Breast epithelium (tissue), 4 donors: ENCODE results near the gene EEF1AKMT3. TPM values are rescaled to one million over a fixed set of nuclear protein-coding genes. Genes with fewer than 3 reads are reported as not detected.

Experiments used
- DNase-seq, 2 donors: peaks; one replicate each; pipeline ENCODE4 v3.0.0-alpha.2; 2019; ENCODE audit warnings: low spot score in 2 of 2
- H3K27ac ChIP-seq, 2 donors: fragments of 200-600 bp; sonication (generic) in 1 of 2; one replicate each; pipeline ENCODE4 v1.5.1; 2016 to 2019; ENCODE audit warnings: mild to moderate bottlenecking in 1 of 2
- H3K27me3 ChIP-seq, 2 donors: fragments of 200-600 bp; sonication (generic) in 1 of 2; one replicate each; pipeline versions ENCODE4 v1.5.1 to v1.6.0; 2017 to 2019; ENCODE audit warnings: control low read depth in 1 of 2, mild to moderate bottlenecking in 1 of 2
- H3K36me3 ChIP-seq: fragments of 200-600 bp; one replicate; pipeline ENCODE4 v1.5.1; 2019
- H3K4me1 ChIP-seq, 2 donors: fragments of 200-600 bp; sonication (generic); one replicate each; pipeline ENCODE4 v1.5.1; 2016 to 2019; ENCODE audit warnings: control low read depth in 1 of 2
- H3K4me3 ChIP-seq, 3 donors: fragments of 200-600 bp; sonication (generic); 1 replicate in 2 of 3; 2 replicates in 1 of 3; pipeline ENCODE4 v1.5.1; 2016 to 2019; ENCODE audit warnings: mild to moderate bottlenecking in 3 of 3, moderate library complexity in 2 of 3
- H3K9me3 ChIP-seq, 2 donors: fragments of 200-600 bp; sonication (generic) in 1 of 2; one replicate each; pipeline ENCODE4 v1.5.1; 2016 to 2019; ENCODE audit warnings: control low read depth in 1 of 2
- CTCF ChIP-seq, 3 donors: fragments of 450-650 bp; IDR thresholded peaks; one replicate each; pipeline ENCODE4 v1.5.1; 2016 to 2017; ENCODE audit warnings: antibody characterized with exemption in 3 of 3, mild to moderate bottlenecking in 3 of 3, moderate library complexity in 3 of 3
- POLR2A ChIP-seq: fragments of 450-650 bp; IDR thresholded peaks from one replicate; pipeline ENCODE4 v1.6.1; 2016; ENCODE audit warnings: antibody characterized with exemption, mild to moderate bottlenecking, moderate library complexity
- POLR2AphosphoS5 ChIP-seq, 3 donors: sonication (generic); formaldehyde crosslinking; IDR thresholded peaks; one replicate each; pipeline ENCODE4 v1.6.1; 2017; ENCODE audit warnings: antibody characterized with exemption in 3 of 3
- intact Hi-C: fragments of 100-400 bp; cut with DNase I; formaldehyde crosslinking; loops from one replicate; pipeline ENCODE4 v1.15.1; 2023; ENCODE audit warnings: low total_unique reads
- total RNA-seq, 3 donors: library from RNA; depleted of rRNA; stranded (reverse); fragments of >200 nt; gene quantifications; one replicate each; pipeline ENCODE4 v1.1.0, GENCODE V29; 2016

Gene EEF1AKMT3
- total RNA-seq, 3 donors from 2014 or later, result 15.7 to 18.1 (median 16.5) TPM

DNA sequence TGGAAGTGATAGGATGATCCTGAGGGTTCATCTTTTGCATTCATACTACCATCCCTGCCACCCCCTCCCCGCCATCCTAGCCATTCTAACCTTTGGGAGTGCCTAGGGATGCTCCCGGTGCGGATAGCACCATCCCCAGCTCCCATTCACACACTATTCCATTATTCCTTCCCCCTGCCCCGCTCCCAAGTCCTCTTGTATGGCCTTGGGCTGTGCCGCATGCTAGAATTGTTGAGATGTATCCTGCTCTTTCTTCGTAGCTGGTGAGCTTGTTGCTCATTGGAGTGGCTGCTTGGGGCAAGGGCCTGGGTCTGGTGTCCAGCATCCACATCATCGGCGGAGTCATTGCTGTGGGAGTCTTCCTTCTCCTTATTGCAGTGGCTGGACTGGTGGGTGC, 26.9 kb upstream of the EEF1AKMT3 start:
- intact Hi-C loops, result no loop called here
- peaks cover 0 to 8% of the 10 kb centered on the region in 2 donors for H3K4me1 ChIP-seq
- peak overlapping the region; percentile 99 to 100 for H3K27ac ChIP-seq
- no peaks in the 10 kb centered on the region for H3K27me3 ChIP-seq
- H3K4me3 ChIP-seq, result peak overlapping the region; percentile 86 to 87 (median 87)
- DNase-seq, result no peak
- no peaks in the 10 kb centered on the region for H3K9me3 ChIP-seq
- no peaks in the 10 kb centered on the region for H3K36me3 ChIP-seq
- TF ChIP-seq CTCF (IDR thresholded peaks at IDR 0.05) (no peak), POLR2AphosphoS5 (IDR thresholded peaks at IDR 0.05) (no peak), POLR2A (no peak)

GRCh38 chr12:57746025-57746424, 26.4 kb upstream of the EEF1AKMT3 start:
- TF ChIP-seq POLR2A (no peak), POLR2AphosphoS5 (IDR thresholded peaks at IDR 0.05) (no peak), CTCF (IDR thresholded peaks at IDR 0.05) (no peak)
- no peaks in the 10 kb centered on the region for H3K27me3 ChIP-seq
- no peaks in the 10 kb centered on the region for H3K9me3 ChIP-seq
- H3K4me1 ChIP-seq, result peaks cover 0 to 10% of the 10 kb centered on the region in 2 donors
- peak overlapping the region; percentile 9 to 99 for H3K27ac ChIP-seq
- intact Hi-C loops, result no loop called here
- H3K4me3 ChIP-seq, result peak overlapping the region in 1 of 3 donors; percentile 87
- no peak for DNase-seq
- no peaks in the 10 kb centered on the region for H3K36me3 ChIP-seq

DNA sequence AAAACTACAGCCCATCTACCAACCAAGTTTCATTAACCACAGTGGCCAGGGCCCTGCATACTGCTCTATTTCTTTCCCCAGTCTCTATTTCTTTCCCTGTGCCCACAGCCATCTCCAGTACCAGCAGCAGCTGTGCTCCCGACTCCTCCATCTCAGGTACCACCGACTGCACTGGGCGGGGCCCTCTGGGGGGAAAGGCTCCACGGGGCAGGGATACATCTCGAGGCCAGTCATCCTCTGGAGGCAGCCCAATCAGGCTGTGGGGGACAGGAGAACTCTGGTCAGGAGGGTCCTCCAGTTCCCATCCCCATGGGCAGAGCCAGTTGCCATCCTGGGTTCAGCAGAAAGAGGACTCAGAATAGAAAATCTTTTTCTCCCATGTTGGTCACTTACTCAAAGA, 23.4 kb upstream of the EEF1AKMT3 start:
- no peaks in the 10 kb centered on the region for H3K36me3 ChIP-seq
- intact Hi-C loops, result no loop called here
- no peak for DNase-seq
- no peak overlapping the region for H3K4me3 ChIP-seq
- H3K27me3 ChIP-seq, result no peaks in the 10 kb centered on the region
- peaks cover 0 to 17% of the 10 kb centered on the region in 2 donors for H3K4me1 ChIP-seq
- H3K27ac ChIP-seq, result no peak overlapping the region
- TF ChIP-seq CTCF (IDR thresholded peaks at IDR 0.05) (no peak), POLR2AphosphoS5 (IDR thresholded peaks at IDR 0.05) (no peak), POLR2A (no peak)
- H3K9me3 ChIP-seq, result no peaks in the 10 kb centered on the region

- intact Hi-C loops, result no loop called here
- Histone ChIP-seq H3K27me3 (no peaks in the 10 kb centered on the region), H3K4me3 (peak overlapping the region; percentile 68 to 85 (median 68)), H3K36me3 (no peaks in the 10 kb centered on the region), H3K9me3 (no peaks in the 10 kb centered on the region), H3K27ac (peak overlapping the region; percentile 89 to 94), H3K4me1 (peaks cover 0 to 14% of the 10 kb centered on the region in 2 donors)
- no peak for DNase-seq
- no peak for TF ChIP-seq POLR2A
- no peak for TF ChIP-seq POLR2AphosphoS5 (IDR thresholded peaks at IDR 0.05)
- TF ChIP-seq CTCF (IDR thresholded peaks at IDR 0.05), result no peak
Measured at GRCh38 chr12:57750561-57751431, 21.6 kb upstream of the EEF1AKMT3 start.

- Histone ChIP-seq H3K27ac (peak overlapping the region; percentile 89 to 94), H3K4me3 (peak overlapping the region; percentile 68 to 85 (median 68)), H3K4me1 (peaks cover 0 to 18% of the 10 kb centered on the region in 2 donors), H3K27me3 (no peaks in the 10 kb centered on the region), H3K36me3 (no peaks in the 10 kb centered on the region), H3K9me3 (no peaks in the 10 kb centered on the region)
- intact Hi-C loops, result no loop called here
- TF ChIP-seq CTCF (IDR thresholded peaks at IDR 0.05), result no peak
- TF ChIP-seq POLR2AphosphoS5 (IDR thresholded peaks at IDR 0.05), result no peak
- TF ChIP-seq POLR2A, result no peak
- no peak for DNase-seq
Measured at GRCh38 chr12:57751432-57751787, 21.0 kb upstream of the EEF1AKMT3 start.
